H1 (cell line): Measurements from ENCODE around the gene TMEM204. TPM values are rescaled to one million over a fixed set of nuclear protein-coding genes. Genes with fewer than 3 reads are reported as not detected.

Experiments
- CTCF ChIA-PET: fragments of 300-600 bp; sonication (Branson Sonifier 250); formaldehyde crosslinking; loops from one replicate; lab custom pipeline; 2021; ENCODE audit not compliant: partially characterized antibody; lab: Charles Lee
- POLR2A ChIA-PET: fragments of 300-600 bp; sonication (Branson Sonifier 250); formaldehyde crosslinking; loops from one replicate; lab custom pipeline; 2021; ENCODE audit warnings: inconsistent platforms; ENCODE audit not compliant: partially characterized antibody; lab: Charles Lee
- DNase-seq, 2 experiments: peaks; one replicate each; pipeline versions ENCODE4 v3.0.0 to v3.0.0-alpha.2; 2010 to 2022; ENCODE audit warnings: low spot score in 2 of 2, low read depth in 1 of 2, mixed read lengths in 1 of 2
- FAIRE-seq: peaks from 2 replicates; lab custom pipeline; 2011; peaks lifted over from hg19 to GRCh38; lab: Jason Lieb, UNC
- H2AFZ ChIP-seq: 2 replicates; pipeline ENCODE4 v1.8.1; 2012; ENCODE audit warnings: low read length, inconsistent platforms
- H2AK5ac ChIP-seq: 2 replicates; pipeline ENCODE4 v1.6.1; 2013; ENCODE audit warnings: low read depth, low read length
- H2BK120ac ChIP-seq: replicated peaks from 2 replicates; pipeline ENCODE3; 2013; ENCODE audit warnings: low read depth, low read length, inconsistent platforms
- H2BK12ac ChIP-seq: 2 replicates; pipeline ENCODE4 v1.6.1; 2013; ENCODE audit warnings: low read depth, low read length
- H2BK15ac ChIP-seq: 2 replicates; pipeline ENCODE4 v1.6.1; 2013; ENCODE audit warnings: low read length
- H2BK20ac ChIP-seq: 2 replicates; pipeline ENCODE4 v1.6.1; 2013; ENCODE audit warnings: low read length
- H2BK5ac ChIP-seq: 2 replicates; pipeline ENCODE4 v1.6.1; 2013; ENCODE audit warnings: low read depth, low read length
- H3K14ac ChIP-seq: 2 replicates; pipeline ENCODE4 v1.6.1; 2013; ENCODE audit warnings: inconsistent platforms; ENCODE audit not compliant: insufficient read length
- H3K18ac ChIP-seq: 2 replicates; pipeline ENCODE4 v1.6.1; 2013; ENCODE audit warnings: low read length; ENCODE audit errors: extremely low read depth
- H3K23ac ChIP-seq: 2 replicates; pipeline ENCODE4 v1.6.1; 2013; ENCODE audit warnings: inconsistent platforms; ENCODE audit not compliant: insufficient read length
- H3K23me2 ChIP-seq: 2 replicates; pipeline ENCODE4 v1.6.1; 2013; ENCODE audit warnings: low read depth, low read length
- H3K27ac ChIP-seq: 2 replicates; pipeline ENCODE4 v1.6.1; 2011; ENCODE audit warnings: low read depth, low read length, inconsistent platforms
- H3K27me3 ChIP-seq, 4 experiments: replicated peaks in 1 of 4; 1 replicate in 1 of 4; 2 replicates in 3 of 4; pipeline versions ENCODE4 v1.6.1 to v1.8.1; 2011 to 2013; ENCODE audit warnings: low read length in 3 of 4, mild to moderate bottlenecking in 3 of 4, inconsistent platforms in 2 of 4, mixed read lengths in 2 of 4, moderate library complexity in 1 of 4; ENCODE audit not compliant: control insufficient read depth in 3 of 4, insufficient read depth in 3 of 4; ENCODE audit errors: extremely low read depth in 1 of 4
- H3K36me3 ChIP-seq, 4 experiments: 2 replicates each; pipeline versions ENCODE4 v1.6.1 to v1.8.1; 2011 to 2013; ENCODE audit warnings: mild to moderate bottlenecking in 4 of 4, low read length in 3 of 4, moderate library complexity in 2 of 4, control low read depth in 1 of 4, inconsistent platforms in 1 of 4; ENCODE audit not compliant: insufficient read depth in 4 of 4, control insufficient read depth in 2 of 4
- H3K4ac ChIP-seq: replicated peaks from 2 replicates; pipeline ENCODE3; 2013; ENCODE audit warnings: low read length, low read depth, mixed read lengths, inconsistent platforms; ENCODE audit not compliant: insufficient read length
- H3K4me1 ChIP-seq, 4 experiments: replicated peaks in 1 of 4; 1 replicate in 1 of 4; 2 replicates in 3 of 4; pipeline versions ENCODE4 v1.6.1 to v1.8.1; 2011 to 2013; ENCODE audit warnings: low read length in 3 of 4, inconsistent platforms in 2 of 4, mixed read lengths in 1 of 4; ENCODE audit not compliant: insufficient read depth in 4 of 4, control insufficient read depth in 3 of 4
- H3K4me2 ChIP-seq, 2 experiments: 2 replicates each; pipeline versions ENCODE4 v1.6.1 to v1.8.1; 2011 to 2013; ENCODE audit warnings: low read depth in 2 of 2, low read length in 2 of 2, control low read depth in 1 of 2, inconsistent platforms in 1 of 2, mild to moderate bottlenecking in 1 of 2; ENCODE audit not compliant: insufficient read depth in 1 of 2
- H3K4me3 ChIP-seq, 4 experiments: fragments of 200-600, 300-600 bp in 1 of 4; sonication (generic), shearing (Covaris generic), sonication (Bioruptor Twin) in 1 of 4; 2 replicates each; pipeline versions ENCODE4 v1.5.1 to v1.8.1; 2011 to 2016; ENCODE audit warnings: low read length in 4 of 4, low read depth in 3 of 4, control low read depth in 2 of 4, inconsistent platforms in 2 of 4, mild to moderate bottlenecking in 2 of 4, mixed read lengths in 1 of 4, moderate library complexity in 1 of 4; ENCODE audit not compliant: insufficient read depth in 2 of 4; ENCODE audit errors: extremely low read depth in 1 of 4
- H3K56ac ChIP-seq: replicated peaks from 2 replicates; pipeline ENCODE3; 2013; ENCODE audit warnings: low read depth, mild to moderate bottlenecking, mixed read lengths, low read length, inconsistent platforms; ENCODE audit not compliant: insufficient read length
- H3K79me1 ChIP-seq: 2 replicates; pipeline ENCODE4 v1.6.1; 2013; ENCODE audit warnings: low read depth, low read length, control low read depth
- H3K79me2 ChIP-seq, 2 experiments: 2 replicates each; pipeline versions ENCODE4 v1.6.1 to v1.8.1; 2012 to 2013; ENCODE audit warnings: low read length in 2 of 2, mild to moderate bottlenecking in 2 of 2, inconsistent platforms in 1 of 2; ENCODE audit not compliant: insufficient read depth in 2 of 2, control insufficient read depth in 1 of 2
- H3K9ac ChIP-seq, 4 experiments: replicated peaks in 1 of 4; 1 replicate in 1 of 4; 2 replicates in 3 of 4; pipeline versions ENCODE4 v1.6.1 to v1.8.1; 2011 to 2013; ENCODE audit warnings: low read depth in 3 of 4, low read length in 3 of 4, control low read depth in 2 of 4, mild to moderate bottlenecking in 2 of 4, moderate library complexity in 2 of 4, inconsistent platforms in 1 of 4; ENCODE audit errors: extremely low read depth in 1 of 4
- H3K9me3 ChIP-seq, 2 experiments: 2 replicates each; pipeline versions ENCODE4 v1.6.1 to v1.8.1; 2012 to 2013; ENCODE audit warnings: mild to moderate bottlenecking in 2 of 2, moderate library complexity in 2 of 2, control low read depth in 1 of 2, inconsistent platforms in 1 of 2, low read depth in 1 of 2, low read length in 1 of 2, mixed read lengths in 1 of 2; ENCODE audit not compliant: insufficient read depth in 2 of 2
- H4K20me1 ChIP-seq, 2 experiments: replicated peaks in 1 of 2; 2 replicates each; pipeline versions ENCODE3 to v1.8.1; 2011 to 2013; ENCODE audit warnings: inconsistent platforms in 2 of 2, low read length in 2 of 2, mild to moderate bottlenecking in 1 of 2; ENCODE audit not compliant: insufficient read depth in 2 of 2, control insufficient read depth in 1 of 2
- H4K5ac ChIP-seq: 2 replicates; pipeline ENCODE4 v1.6.1; 2013; ENCODE audit warnings: low read length, low read depth, mixed read lengths, inconsistent platforms; ENCODE audit not compliant: insufficient read length
- H4K8ac ChIP-seq: 2 replicates; pipeline ENCODE4 v1.8.0; 2013; ENCODE audit warnings: mild to moderate bottlenecking, moderate library complexity, low read length, inconsistent platforms; ENCODE audit not compliant: insufficient read depth; ENCODE audit errors: extremely low read depth
- H4K91ac ChIP-seq: replicated peaks from 2 replicates; pipeline ENCODE3; 2013; ENCODE audit warnings: low read length, mixed read lengths, inconsistent platforms; ENCODE audit not compliant: insufficient read length
- CREB1 ChIP-seq: IDR thresholded peaks from 2 replicates; pipeline ENCODE4 v1.6.1; 2012; ENCODE audit warnings: inconsistent platforms
- HDAC6 ChIP-seq: IDR thresholded peaks from one replicate; pipeline ENCODE4 v1.7.1; 2012; ENCODE audit warnings: low read depth, mild to moderate bottlenecking, inconsistent platforms, low read length, moderate library complexity
- KDM5A ChIP-seq: fragments of 200-600 bp; IDR thresholded peaks from 2 replicates; pipeline ENCODE4 v1.7.1; 2012; ENCODE audit warnings: mild to moderate bottlenecking, low read length, inconsistent platforms, mixed read lengths
- NRF1 ChIP-seq: IDR thresholded peaks from 2 replicates; pipeline ENCODE4 v1.6.1; 2011; ENCODE audit warnings: mild to moderate bottlenecking, low read depth, low read length, improper control_type of control experiment
- RNF2 ChIP-seq: fragments of 200-900, 300-1000 bp; sonication (generic); IDR thresholded peaks from 2 replicates; pipeline ENCODE4 v1.7.1; 2016; ENCODE audit warnings: borderline replicate concordance, low read depth, mild to moderate bottlenecking, antibody characterized with exemption, low read length; ENCODE audit not compliant: poor library complexity, severe bottlenecking; ENCODE audit errors: missing control alignments
- SIN3A ChIP-seq, 2 experiments: IDR thresholded peaks in 1 of 2; conservative IDR thresholded peaks in 1 of 2; 2 replicates each; pipeline ENCODE4 v1.6.1; 2011 to 2012; ENCODE audit warnings: low read length in 2 of 2, improper control_type of control experiment in 1 of 2, low read depth in 1 of 2, mild to moderate bottlenecking in 1 of 2
- SP2 ChIP-seq: IDR thresholded peaks from 2 replicates; pipeline ENCODE4 v1.6.1; 2012; ENCODE audit warnings: mild to moderate bottlenecking, low read length, inconsistent platforms
- SP4 ChIP-seq: IDR thresholded peaks from 2 replicates; pipeline ENCODE4 v1.6.1; 2012; ENCODE audit warnings: low read length, inconsistent platforms
- SRF ChIP-seq: IDR thresholded peaks from 2 replicates; pipeline ENCODE4 v1.6.1; 2011; ENCODE audit warnings: mild to moderate bottlenecking, low read depth, low read length, moderate library complexity
- SUZ12 ChIP-seq: fragments of 200-600 bp; sonication (generic); IDR thresholded peaks from 2 replicates; pipeline ENCODE4 v1.6.1; 2012; ENCODE audit warnings: mild to moderate bottlenecking, inconsistent platforms, low read length, moderate library complexity, mixed read lengths
- TBP ChIP-seq: IDR thresholded peaks from 2 replicates; pipeline ENCODE4 v1.6.1; 2011; ENCODE audit warnings: low read depth, low read length, improper control_type of control experiment
- WGBS, 2 experiments: shearing (Covaris generic) in 1 of 2; methylation state at CpG; one replicate each; pipeline versions ENCODE4 v1.1.6 to v1.1.7; 2013 to 2015; ENCODE audit warnings: low lambda C conversion rate in 2 of 2, mixed read lengths in 2 of 2, inconsistent platforms in 1 of 2, low coverage in 1 of 2, missing lambda C conversion rate in 1 of 2; ENCODE audit not compliant: insufficient replicate concordance in 2 of 2, insufficient coverage in 1 of 2, insufficient read length in 1 of 2; ENCODE audit errors: extremely low coverage in 1 of 2, missing lambda C conversion rate in 1 of 2; 5-methylcytosine and 5-hydroxymethylcytosine counted together
- polyA plus RNA-seq, 7 experiments: library from polyadenylated mRNA; depleted of rRNA in 3 of 7; stranded (reverse) in 5 of 7; unstranded in 2 of 7; fragments of >200 nt in 5 of 7; fragments of 200-250 nt in 2 of 7; gene quantifications; 1 replicate in 5 of 7; 2 replicates in 1 of 7; 4 replicates in 1 of 7; pipeline versions ENCODE4 v1.2.1 to v1.2.3, GENCODE V29; 2011 to 2013; ENCODE audit warnings: missing spikeins in 2 of 7, mixed read lengths in 2 of 7
- total RNA-seq: library from RNA; stranded (reverse); fragmentation: NEBNext Ultra II Directional; extraction: Animal tissue kit (Norgen Biotek cat#: 25700); gene quantifications from 2 replicates; pipeline ENCODE4 v1.2.1, GENCODE V29; 2021

The TMEM204 gene
- total and polyA plus RNA-seq, 2 of the 8 experiments (the other 6 are each of a cell fraction or from before 2014, with no cell fraction given): not detected

DNA sequence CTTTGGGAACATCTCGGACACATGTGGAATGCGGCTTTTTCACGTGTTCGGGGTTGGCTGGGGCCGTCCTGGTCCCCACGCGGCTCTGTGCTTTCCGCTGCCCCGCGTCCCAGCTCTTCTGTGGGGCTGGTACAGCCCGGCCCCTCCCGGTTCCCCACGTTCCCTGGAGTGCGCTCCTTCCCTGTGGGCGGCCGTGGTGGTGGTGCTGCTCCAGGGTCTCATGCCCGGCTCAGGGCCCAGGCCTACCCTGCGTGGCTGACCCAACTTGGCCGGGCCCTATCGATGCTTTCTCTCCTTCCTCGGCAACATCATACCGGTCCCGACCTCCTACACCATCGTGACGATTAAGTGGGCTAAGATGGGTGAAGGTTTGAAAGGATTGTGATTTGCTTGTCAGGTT is 37.0 kb upstream of the TMEM204 start:
- no peak overlapping the region for H3K4me3 ChIP-seq
- H2BK5ac ChIP-seq: no peak overlapping the region
- no peak overlapping the region for H3K27ac ChIP-seq
- no peak overlapping the region for H2AFZ ChIP-seq
- no peak overlapping the region for H3K23ac ChIP-seq
- H3K23me2 ChIP-seq: peaks cover 9% of the 10 kb centered on the region
- 0 out of 2 replicates have a peak overlapping the region, but pooled peaks have one; percentile 51 for H4K8ac ChIP-seq
- DNase-seq (no peak), FAIRE-seq (no peak)
- no peak overlapping the region for H3K14ac ChIP-seq
- no peak overlapping the region for H2AK5ac ChIP-seq
- no peak overlapping the region for H4K5ac ChIP-seq
- no peak overlapping the region for H3K56ac ChIP-seq
- H4K91ac ChIP-seq: no peak overlapping the region
- H3K79me1 ChIP-seq: peaks cover 3% of the 10 kb centered on the region
- no peak overlapping the region for H3K4me2 ChIP-seq
- H3K36me3 ChIP-seq: peaks cover 11 to 58% (median 24%) of the 10 kb centered on the region in 4 experiments
- no peak overlapping the region for H3K4ac ChIP-seq
- POLR2A ChIA-PET: interaction anchor here (1.1 to 16.8 kb wide), 3 partner anchors 8 to 268 kb away, joined by 3 to 175 read pairs (median 11); no protein-coding TSS in a partner anchor
- H2BK15ac ChIP-seq: no peak overlapping the region
- no peak overlapping the region for H2BK120ac ChIP-seq
- no peak overlapping the region for H3K9ac ChIP-seq
- peaks cover 3 to 4% of the 10 kb centered on the region in 2 experiments for H4K20me1 ChIP-seq
- no peak overlapping the region for H2BK12ac ChIP-seq
- peaks cover 0 to 8% (median 5%) of the 10 kb centered on the region in 4 experiments; a peak in 4 of 7 replicates for H3K4me1 ChIP-seq
- no peak overlapping the region for H2BK20ac ChIP-seq
- CTCF ChIA-PET: interaction anchor here (0.6 to 0.8 kb wide), 2 partner anchors 55 to 258 kb away, joined by 3 read pairs; no protein-coding TSS in a partner anchor
- H3K18ac ChIP-seq: no peak overlapping the region
- H3K79me2 ChIP-seq: peaks cover 0 to 12% of the 10 kb centered on the region in 2 experiments; a peak in 1 of 4 replicates
- no peaks in the 10 kb centered on the region for H3K27me3 ChIP-seq
- 97% methylated on average over 22 of the region's 25 CpGs; no CpG with 5 or more reads in 1 of the 2 experiments for WGBS, 2 experiments
- no peaks in the 10 kb centered on the region for H3K9me3 ChIP-seq
- TF ChIP-seq SRF: no peak
- TF ChIP-seq HDAC6: no peak
- no peak for TF ChIP-seq RNF2
- no peak for TF ChIP-seq NRF1
- TF ChIP-seq KDM5A: no peak
- no peak for TF ChIP-seq SP2
- TF ChIP-seq SIN3A (conservative IDR thresholded peaks at IDR 0.05 in 1 of 2, IDR thresholded peaks at IDR 0.05 in 1 of 2; ENCODE audit: low read depth in 1 of 2, low read length in 2 of 2): no peak
- no peak for TF ChIP-seq SP4
- no peak for TF ChIP-seq TBP
- TF ChIP-seq SUZ12: no peak
- TF ChIP-seq CREB1: no peak
